H1 (cell line): ENCODE data around the gene MYL7. TPM values are rescaled to one million over a fixed set of nuclear protein-coding genes. Genes with fewer than 3 reads are reported as not detected.

Experiments used
- ATF3 ChIP-seq: IDR thresholded peaks from 2 replicates; pipeline ENCODE4 v1.6.1; 2011; ENCODE audit warnings: low read depth, mild to moderate bottlenecking, low read length; ENCODE audit not compliant: insufficient read depth
- CHD2 ChIP-seq: IDR thresholded peaks from 2 replicates; pipeline ENCODE4 v1.6.1; 2012; ENCODE audit warnings: low read length, improper control_type of control experiment
- FOSL1 ChIP-seq: IDR thresholded peaks from 2 replicates; pipeline ENCODE4 v1.6.1; 2011; ENCODE audit warnings: mild to moderate bottlenecking, low read depth, low read length, moderate library complexity; ENCODE audit not compliant: insufficient read depth
- GABPA ChIP-seq: IDR thresholded peaks from 2 replicates; pipeline ENCODE4 v1.6.1; 2011; ENCODE audit warnings: mild to moderate bottlenecking, low read length, moderate library complexity, borderline replicate concordance; ENCODE audit not compliant: insufficient read depth
- MAFK ChIP-seq: IDR thresholded peaks from 2 replicates; pipeline ENCODE4 v1.6.1; 2012; ENCODE audit warnings: low read depth, mild to moderate bottlenecking, improper control_type of control experiment, low read length
- POU5F1 ChIP-seq: IDR thresholded peaks from 2 replicates; pipeline ENCODE4 v1.6.1; 2011; ENCODE audit warnings: low read depth, mild to moderate bottlenecking, low read length, moderate library complexity
- SIX5 ChIP-seq: IDR thresholded peaks from 2 replicates; pipeline ENCODE4 v1.6.1; 2011; ENCODE audit warnings: mild to moderate bottlenecking, low read depth, low read length
- SRF ChIP-seq: IDR thresholded peaks from 2 replicates; pipeline ENCODE4 v1.6.1; 2011; ENCODE audit warnings: mild to moderate bottlenecking, low read depth, low read length, moderate library complexity
- polyA plus RNA-seq, 7 experiments: library from polyadenylated mRNA; depleted of rRNA in 3 of 7; stranded (reverse) in 5 of 7; unstranded in 2 of 7; fragments of >200 nt in 5 of 7; fragments of 200-250 nt in 2 of 7; gene quantifications; 1 replicate in 5 of 7; 2 replicates in 1 of 7; 4 replicates in 1 of 7; pipeline versions ENCODE4 v1.2.1 to v1.2.3, GENCODE V29; 2011 to 2013; ENCODE audit warnings: missing spikeins in 2 of 7, mixed read lengths in 2 of 7
- total RNA-seq: library from RNA; stranded (reverse); fragmentation: NEBNext Ultra II Directional; extraction: Animal tissue kit (Norgen Biotek cat#: 25700); gene quantifications from 2 replicates; pipeline ENCODE4 v1.2.1, GENCODE V29; 2021

Gene MYL7
- total and polyA plus RNA-seq, 2 of the 8 experiments (the other 6 are each of a cell fraction or from before 2014, with no cell fraction given), result 3.3 to 3.4 TPM

- TF ChIP-seq ATF3 (no peak), GABPA (no peak), CHD2 (no peak), POU5F1 (no peak), SIX5 (no peak), FOSL1 (no peak), MAFK (no peak), SRF (no peak)
Measured at GRCh38 chr7:44121761-44122420, 19.2 kb downstream of the MYL7 start (continued).
